ENCODE measurements around the gene RTN1.

DNA sequence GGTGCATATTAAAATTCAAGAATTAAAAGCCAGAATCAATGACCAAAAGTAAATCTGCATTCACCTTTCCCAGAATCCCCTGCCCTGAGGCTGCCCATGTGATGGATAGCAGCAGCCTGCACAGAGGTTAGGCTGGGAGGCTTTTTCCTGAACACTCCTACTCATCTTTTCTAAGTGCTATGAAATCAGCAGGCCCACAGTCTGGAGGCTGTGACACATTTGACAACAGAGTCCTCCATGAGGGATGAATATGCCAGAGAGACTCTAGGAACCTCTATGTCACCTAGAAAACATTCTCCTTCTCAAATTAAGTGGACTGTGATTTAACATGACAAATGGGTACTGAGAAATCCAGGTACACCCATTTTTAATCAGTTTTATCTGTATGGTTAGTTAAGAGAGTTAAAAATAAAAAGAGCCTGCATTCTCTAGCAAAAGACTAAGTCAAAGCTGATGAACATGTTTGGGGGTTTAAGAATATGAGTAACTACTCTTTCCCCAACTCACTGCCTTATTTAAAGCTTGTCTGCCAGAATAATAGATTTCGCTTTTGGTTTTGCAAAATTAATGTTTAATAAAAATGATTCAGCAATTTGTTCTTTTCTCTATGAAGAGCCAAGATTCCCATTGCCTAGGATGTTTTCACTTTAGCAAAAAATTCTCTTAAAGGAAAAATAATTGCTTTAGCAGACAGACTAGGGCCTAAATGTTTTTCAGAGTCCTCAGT is 115.0 kb downstream of the RTN1 start:
- TF ChIP-seq, protein P1, sequence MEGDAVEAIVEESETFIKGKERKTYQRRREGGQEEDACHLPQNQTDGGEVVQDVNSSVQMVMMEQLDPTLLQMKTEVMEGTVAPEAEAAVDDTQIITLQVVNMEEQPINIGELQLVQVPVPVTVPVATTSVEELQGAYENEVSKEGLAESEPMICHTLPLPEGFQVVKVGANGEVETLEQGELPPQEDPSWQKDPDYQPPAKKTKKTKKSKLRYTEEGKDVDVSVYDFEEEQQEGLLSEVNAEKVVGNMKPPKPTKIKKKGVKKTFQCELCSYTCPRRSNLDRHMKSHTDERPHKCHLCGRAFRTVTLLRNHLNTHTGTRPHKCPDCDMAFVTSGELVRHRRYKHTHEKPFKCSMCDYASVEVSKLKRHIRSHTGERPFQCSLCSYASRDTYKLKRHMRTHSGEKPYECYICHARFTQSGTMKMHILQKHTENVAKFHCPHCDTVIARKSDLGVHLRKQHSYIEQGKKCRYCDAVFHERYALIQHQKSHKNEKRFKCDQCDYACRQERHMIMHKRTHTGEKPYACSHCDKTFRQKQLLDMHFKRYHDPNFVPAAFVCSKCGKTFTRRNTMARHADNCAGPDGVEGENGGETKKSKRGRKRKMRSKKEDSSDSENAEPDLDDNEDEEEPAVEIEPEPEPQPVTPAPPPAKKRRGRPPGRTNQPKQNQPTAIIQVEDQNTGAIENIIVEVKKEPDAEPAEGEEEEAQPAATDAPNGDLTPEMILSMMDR (IDR thresholded peaks at IDR 0.05), result no peak
- TF ChIP-seq, protein P2, sequence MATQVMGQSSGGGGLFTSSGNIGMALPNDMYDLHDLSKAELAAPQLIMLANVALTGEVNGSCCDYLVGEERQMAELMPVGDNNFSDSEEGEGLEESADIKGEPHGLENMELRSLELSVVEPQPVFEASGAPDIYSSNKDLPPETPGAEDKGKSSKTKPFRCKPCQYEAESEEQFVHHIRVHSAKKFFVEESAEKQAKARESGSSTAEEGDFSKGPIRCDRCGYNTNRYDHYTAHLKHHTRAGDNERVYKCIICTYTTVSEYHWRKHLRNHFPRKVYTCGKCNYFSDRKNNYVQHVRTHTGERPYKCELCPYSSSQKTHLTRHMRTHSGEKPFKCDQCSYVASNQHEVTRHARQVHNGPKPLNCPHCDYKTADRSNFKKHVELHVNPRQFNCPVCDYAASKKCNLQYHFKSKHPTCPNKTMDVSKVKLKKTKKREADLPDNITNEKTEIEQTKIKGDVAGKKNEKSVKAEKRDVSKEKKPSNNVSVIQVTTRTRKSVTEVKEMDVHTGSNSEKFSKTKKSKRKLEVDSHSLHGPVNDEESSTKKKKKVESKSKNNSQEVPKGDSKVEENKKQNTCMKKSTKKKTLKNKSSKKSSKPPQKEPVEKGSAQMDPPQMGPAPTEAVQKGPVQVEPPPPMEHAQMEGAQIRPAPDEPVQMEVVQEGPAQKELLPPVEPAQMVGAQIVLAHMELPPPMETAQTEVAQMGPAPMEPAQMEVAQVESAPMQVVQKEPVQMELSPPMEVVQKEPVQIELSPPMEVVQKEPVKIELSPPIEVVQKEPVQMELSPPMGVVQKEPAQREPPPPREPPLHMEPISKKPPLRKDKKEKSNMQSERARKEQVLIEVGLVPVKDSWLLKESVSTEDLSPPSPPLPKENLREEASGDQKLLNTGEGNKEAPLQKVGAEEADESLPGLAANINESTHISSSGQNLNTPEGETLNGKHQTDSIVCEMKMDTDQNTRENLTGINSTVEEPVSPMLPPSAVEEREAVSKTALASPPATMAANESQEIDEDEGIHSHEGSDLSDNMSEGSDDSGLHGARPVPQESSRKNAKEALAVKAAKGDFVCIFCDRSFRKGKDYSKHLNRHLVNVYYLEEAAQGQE (IDR thresholded peaks at IDR 0.05; ENCODE audit: insufficient read depth in 1 of 2, low read depth in 2 of 2, low read length in 1 of 2), result no peak
- TF ChIP-seq POLR2AphosphoS5 (IDR thresholded peaks at IDR 0.05; ENCODE audit: low read depth, low read length) (no peak), TCF7L2 (IDR thresholded peaks at IDR 0.05; ENCODE audit: low read depth, low read length) (no peak), SIN3A (IDR thresholded peaks at IDR 0.05; ENCODE audit: borderline replicate concordance, insufficient read depth, low read depth, low read length) (no peak)

All from Panc1 (cell line).